ENCODE results near the gene MEF2C. TPM values are rescaled to one million over a fixed set of nuclear protein-coding genes. Genes with fewer than 3 reads are reported as not detected.

MEF2C gene
- total and polyA plus RNA-seq, 2 experiments from 2014 or later, result 107 to 175 TPM

GRCh38 chr5:88881571-88881971 is 1.4 kb downstream of the MEF2C start:
- peak; percentile 32 to 44 for DNase-seq (ENCODE audit: low read depth in 1 of 2, low spot score in 1 of 2)
- Histone ChIP-seq H3K36me3 (no peaks in the 10 kb centered on the region), H3K4me1 (ENCODE audit: low read depth) (peaks cover 29% of the 10 kb centered on the region), H3K9me3 (ENCODE audit: low read depth) (no peaks in the 10 kb centered on the region), H3K4me3 (peak overlapping the region; percentile 75), H3K27me3 (no peaks in the 10 kb centered on the region), H3K27ac (peak overlapping the region; percentile 70)
- TF ChIP-seq CTCF (IDR thresholded peaks at IDR 0.05; ENCODE audit: low read depth, low read length), result no peak

GRCh38 chr5:88880201-88880600 is 2.8 kb downstream of the MEF2C start:
- Histone ChIP-seq H3K36me3 (no peaks in the 10 kb centered on the region), H3K27ac (peak overlapping the region; percentile 56), H3K4me1 (ENCODE audit: low read depth) (peaks cover 43% of the 10 kb centered on the region), H3K9me3 (ENCODE audit: low read depth) (no peaks in the 10 kb centered on the region), H3K27me3 (no peaks in the 10 kb centered on the region), H3K4me3 (peak overlapping the region; percentile 75)
- TF ChIP-seq CTCF (IDR thresholded peaks at IDR 0.05; ENCODE audit: low read depth, low read length), result no peak
- DNase-seq (ENCODE audit: low read depth in 1 of 2, low spot score in 1 of 2), result no peak

- H3K27ac ChIP-seq, result peak overlapping the region; percentile 56
- peak overlapping the region; percentile 75 for H3K4me3 ChIP-seq
These were observed 3.3 kb downstream of the MEF2C start for GRCh38 chr5:88879724-88880123.

GRCh38 chr5:88878976-88879375 is 4.0 kb downstream of the MEF2C start:
- H3K4me1 ChIP-seq (ENCODE audit: low read depth), result peaks cover 46% of the 10 kb centered on the region
- H3K27me3 ChIP-seq, result no peaks in the 10 kb centered on the region
- H3K36me3 ChIP-seq, result no peaks in the 10 kb centered on the region
- no peaks in the 10 kb centered on the region for H3K9me3 ChIP-seq (ENCODE audit: low read depth)
- DNase-seq (ENCODE audit: low read depth in 1 of 2, low spot score in 1 of 2), result no peak
- TF ChIP-seq CTCF (IDR thresholded peaks at IDR 0.05; ENCODE audit: low read depth, low read length), result no peak
- H3K27ac ChIP-seq, result peak overlapping the region; percentile 28
- H3K4me3 ChIP-seq, result peak overlapping the region; percentile 75

More at GRCh38 chr5:88879724-88880123, 3.3 kb downstream of the MEF2C start:
- H3K4me1 ChIP-seq (ENCODE audit: low read depth), result peaks cover 44% of the 10 kb centered on the region
- H3K27me3 ChIP-seq, result no peaks in the 10 kb centered on the region
- no peak for DNase-seq (ENCODE audit: low read depth in 1 of 2, low spot score in 1 of 2)
- H3K9me3 ChIP-seq (ENCODE audit: low read depth), result no peaks in the 10 kb centered on the region
- TF ChIP-seq CTCF (IDR thresholded peaks at IDR 0.05; ENCODE audit: low read depth, low read length), result no peak
- no peaks in the 10 kb centered on the region for H3K36me3 ChIP-seq

GRCh38 chr5:88877826-88878225 is 5.2 kb downstream of the MEF2C start:
- peak overlapping the region; percentile 76 for H3K27ac ChIP-seq
- no peak for TF ChIP-seq CTCF (IDR thresholded peaks at IDR 0.05; ENCODE audit: low read depth, low read length)
- no peaks in the 10 kb centered on the region for H3K27me3 ChIP-seq
- H3K9me3 ChIP-seq (ENCODE audit: low read depth), result no peaks in the 10 kb centered on the region
- no peak overlapping the region for H3K4me3 ChIP-seq
- no peaks in the 10 kb centered on the region for H3K36me3 ChIP-seq
- DNase-seq (ENCODE audit: low read depth in 1 of 2, low spot score in 1 of 2), result peak in 1 of 2 donors; percentile 57
- peaks cover 46% of the 10 kb centered on the region for H3K4me1 ChIP-seq (ENCODE audit: low read depth)

GRCh38 chr5:88876714-88877113 is 6.3 kb downstream of the MEF2C start:
- Histone ChIP-seq H3K4me3 (no peak overlapping the region), H3K36me3 (no peaks in the 10 kb centered on the region), H3K4me1 (ENCODE audit: low read depth) (peaks cover 46% of the 10 kb centered on the region), H3K27ac (peak overlapping the region; percentile 76), H3K9me3 (ENCODE audit: low read depth) (no peaks in the 10 kb centered on the region), H3K27me3 (no peaks in the 10 kb centered on the region)
- no peak for DNase-seq (ENCODE audit: low read depth in 1 of 2, low spot score in 1 of 2)
- TF ChIP-seq CTCF (IDR thresholded peaks at IDR 0.05; ENCODE audit: low read depth, low read length), result no peak

All from cardiac muscle cell (in vitro differentiated cells and primary cell).